NCI-H1048 (cell line): ENCODE data around the gene CDC7.

Source experiments
- DNase-seq: peaks from one replicate; lab custom pipeline; 2025; lab: John Stamatoyannopoulos, UW

The CDC7 gene

DNA sequence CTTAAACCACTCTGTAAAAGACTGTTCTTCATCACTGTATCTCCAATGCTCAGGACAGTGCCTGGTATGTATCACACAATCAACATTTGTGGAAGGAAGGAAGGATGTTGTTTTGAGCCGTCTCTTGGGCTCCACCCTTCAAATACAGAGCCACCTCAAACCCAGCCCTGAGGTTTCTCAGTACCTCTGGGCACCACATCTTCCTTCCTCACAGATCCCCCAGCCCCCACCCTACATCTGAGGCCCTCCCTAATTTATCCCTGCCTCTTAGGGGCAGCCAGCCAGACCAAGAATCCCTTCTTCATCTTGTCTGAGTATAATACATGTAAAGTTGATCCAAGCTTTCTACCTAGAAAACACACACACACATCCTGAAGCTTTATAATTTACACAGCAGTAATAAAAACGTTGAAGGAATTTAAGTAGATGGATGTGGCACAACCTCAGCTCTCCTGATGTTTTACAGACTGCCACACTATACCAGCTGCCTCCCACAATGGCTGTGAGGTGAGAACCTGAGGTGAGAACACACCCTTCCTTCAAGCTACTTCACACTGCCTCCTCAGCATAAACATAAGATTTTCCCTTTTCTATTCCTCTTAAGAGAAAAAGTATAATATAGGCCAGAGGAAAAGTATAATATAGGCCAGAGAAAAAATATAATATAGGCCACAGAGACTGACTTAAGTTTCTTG lies 48.5 kb downstream of the CDC7 start:
- no peak for DNase-seq

DNA sequence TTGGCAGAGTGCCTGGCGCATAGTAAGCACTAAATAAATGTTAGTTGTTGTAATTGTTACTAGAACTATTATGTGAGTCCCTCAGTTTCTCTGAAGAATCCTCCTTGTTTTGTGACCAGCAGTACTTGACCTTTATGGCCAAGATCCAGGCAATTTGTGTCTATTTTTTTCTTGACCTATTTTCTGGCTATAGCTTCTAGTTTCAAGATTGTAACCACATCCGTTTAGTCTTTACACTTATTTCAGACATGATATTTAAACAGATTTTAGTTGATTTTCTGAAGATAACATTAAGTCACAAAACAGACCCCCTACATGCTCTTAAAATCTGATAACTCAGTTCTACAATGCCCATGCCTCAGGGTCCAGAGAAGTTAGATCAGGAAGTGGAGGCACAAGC lies 50.3 kb downstream of the CDC7 start:
- DNase-seq, result no peak

DNA sequence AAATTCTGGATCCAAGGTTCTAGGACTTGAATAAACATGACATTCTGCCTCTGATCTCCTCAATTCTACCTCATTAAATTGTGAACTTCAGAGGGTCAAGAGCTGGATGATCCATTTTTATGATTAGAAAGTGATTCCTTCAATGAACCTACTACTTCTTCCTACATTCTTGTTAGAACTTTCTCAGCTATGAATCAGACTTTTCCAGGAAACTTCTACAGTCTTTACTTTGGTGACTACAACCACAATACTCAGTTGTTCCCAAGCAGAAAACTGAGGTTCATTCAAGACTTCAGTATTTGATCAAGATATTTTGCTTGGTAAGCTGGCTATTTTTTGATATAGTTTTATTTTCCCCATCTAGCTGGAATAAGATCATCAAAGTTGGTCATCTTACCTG lies 51.4 kb downstream of the CDC7 start:
- no peak for DNase-seq

- no peak for DNase-seq
Observed at GRCh38 chr1:91552596-91552995, 51.9 kb downstream of the CDC7 start.

- DNase-seq, result no peak
Observed at GRCh38 chr1:91553177-91553591, 52.5 kb downstream of the CDC7 start.

DNA sequence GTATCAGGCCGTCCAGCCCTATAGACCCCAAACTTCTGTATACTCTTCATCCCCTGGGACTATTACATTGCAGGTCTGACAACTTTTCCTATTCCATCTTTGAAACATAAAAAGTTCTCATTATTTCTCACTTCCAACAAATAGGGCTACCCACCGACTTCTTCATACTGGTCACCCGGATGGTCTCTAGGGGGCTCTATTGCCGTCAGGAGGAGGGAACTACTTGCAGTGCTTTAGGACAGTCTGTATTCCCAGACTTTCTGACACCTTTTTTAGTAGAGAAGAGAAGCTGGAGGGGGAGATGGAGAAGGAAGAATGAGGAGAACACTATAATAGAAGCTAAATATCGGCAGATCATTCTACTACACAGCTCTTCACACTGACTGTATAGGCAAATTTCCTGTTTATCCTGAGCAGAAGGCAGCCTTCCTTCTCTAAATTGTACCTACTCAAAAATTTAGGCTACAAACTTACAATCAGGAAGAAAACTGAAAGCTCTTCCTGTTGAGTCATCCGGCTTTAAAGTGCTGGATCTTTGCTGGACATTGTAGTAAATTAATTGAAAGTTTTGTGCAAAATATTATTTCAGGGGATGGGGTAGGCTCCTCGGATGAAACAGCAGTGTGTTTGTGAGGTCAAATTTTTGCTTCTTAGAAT lies 54.6 kb downstream of the CDC7 start:
- no peak for DNase-seq

- DNase-seq, result no peak
Observed at GRCh38 chr1:91555821-91556531, 55.3 kb downstream of the CDC7 start.

DNA sequence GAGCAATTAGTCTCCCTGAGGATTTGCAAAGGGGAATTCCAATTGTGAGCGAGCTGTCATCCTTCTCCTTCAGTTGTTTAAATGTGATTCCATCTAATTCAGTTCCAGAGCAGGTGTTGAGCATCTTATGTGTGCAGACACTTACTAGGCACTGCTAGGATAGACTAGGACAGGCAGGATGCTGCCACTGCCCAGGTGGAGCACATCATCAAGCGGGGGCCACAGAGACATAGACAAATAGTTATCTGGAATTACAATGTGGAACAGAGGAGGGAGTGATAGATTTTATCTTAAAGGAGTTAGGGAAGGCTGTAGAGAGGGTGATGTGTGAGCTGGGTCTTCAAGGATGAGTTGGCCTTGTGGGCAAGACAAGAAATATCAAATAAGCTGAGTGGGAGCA lies 55.9 kb downstream of the CDC7 start:
- DNase-seq, result no peak

DNA sequence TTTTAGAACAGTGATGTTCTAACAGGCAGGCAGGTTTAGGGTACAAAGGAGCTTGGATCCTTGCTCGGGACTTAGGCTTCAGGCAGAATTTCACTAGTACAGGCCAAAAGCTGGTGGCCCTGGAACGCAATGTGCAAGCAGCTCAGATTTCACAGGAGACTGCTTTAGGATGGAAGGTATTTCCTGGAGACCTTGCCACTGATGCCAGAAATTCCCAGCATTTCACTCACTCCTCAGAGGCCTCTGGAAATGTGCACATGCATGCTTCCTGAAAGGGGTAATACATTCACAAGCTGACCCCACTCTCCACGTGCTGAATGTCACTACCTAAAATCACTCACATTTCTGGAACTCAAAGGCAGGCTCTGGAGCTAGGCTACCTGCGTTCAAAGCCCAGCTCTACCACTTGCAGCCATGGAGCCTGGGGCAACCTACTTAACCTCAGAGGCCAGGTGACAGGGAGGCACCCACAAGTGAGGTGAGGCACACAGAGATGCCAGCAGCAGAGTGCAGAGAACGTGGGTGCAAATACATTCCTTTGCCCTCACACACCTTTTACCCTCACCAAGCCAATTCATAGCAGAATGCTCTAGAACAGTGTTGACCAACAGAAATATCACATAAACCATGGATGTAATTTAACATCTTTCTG lies 56.5 kb downstream of the CDC7 start:
- DNase-seq, result no peak

DNA sequence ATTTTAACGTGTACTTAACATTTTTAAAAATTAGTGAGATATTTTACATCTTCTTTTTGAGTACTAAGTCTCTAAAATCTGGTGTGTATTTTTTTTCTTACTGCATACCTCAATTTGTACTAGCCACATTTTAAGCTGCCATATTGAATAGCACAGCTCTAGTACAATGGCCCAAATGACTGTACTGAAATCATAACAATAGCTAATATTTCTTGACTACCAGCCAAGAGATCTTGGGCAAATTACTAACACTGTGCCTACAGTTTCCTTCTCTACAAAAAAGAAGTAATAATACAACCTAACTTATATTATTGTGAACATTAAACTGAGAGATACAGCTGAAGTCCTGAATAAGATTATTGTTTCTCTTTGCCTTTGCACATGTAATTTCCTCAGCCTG lies 57.2 kb downstream of the CDC7 start:
- DNase-seq, result no peak

- no peak for DNase-seq
Observed at GRCh38 chr1:91559046-91559750, 58.5 kb downstream of the CDC7 start.

GRCh38 chr1:91559838-91560565 lies 59.4 kb downstream of the CDC7 start:
- DNase-seq, result no peak

DNA sequence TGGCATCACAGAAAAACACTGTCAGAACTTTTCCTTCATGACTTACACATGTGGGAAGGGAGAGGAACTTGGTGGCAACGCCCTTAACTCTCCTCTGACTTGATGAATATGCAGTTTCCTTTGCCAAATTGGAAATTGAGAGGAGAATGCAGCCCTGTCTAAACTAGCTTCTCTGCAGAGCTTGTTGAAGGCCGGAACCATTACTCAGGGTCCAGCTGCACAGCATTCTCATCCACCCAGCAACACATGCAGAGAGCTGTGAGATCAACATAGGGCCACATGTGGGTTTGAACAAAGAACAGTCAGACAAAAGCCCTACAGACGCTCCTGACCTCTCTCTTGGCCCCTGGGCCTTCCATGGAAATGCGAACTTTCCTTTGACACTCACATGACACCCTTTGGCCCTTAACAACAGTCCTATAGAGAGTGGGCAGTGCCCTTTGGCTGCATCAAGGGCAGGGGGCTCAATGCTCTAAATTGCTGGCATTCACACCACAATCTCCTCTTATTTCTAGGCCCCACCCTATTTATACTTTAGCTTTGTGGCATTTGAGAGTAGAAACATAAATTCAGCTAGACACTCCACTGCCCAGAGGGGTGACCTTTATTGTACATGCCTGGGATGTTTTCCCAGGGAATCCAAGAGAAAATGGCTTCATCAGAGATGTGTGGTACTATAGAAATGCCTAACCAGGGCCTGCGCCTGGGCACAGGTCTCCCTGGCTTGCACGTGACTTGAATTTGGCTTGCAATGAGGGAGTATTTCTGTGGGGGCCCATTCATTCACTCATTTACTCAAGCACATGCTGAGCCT lies 64.4 kb downstream of the CDC7 start:
- DNase-seq, result no peak

- no peak for DNase-seq
Observed at GRCh38 chr1:91567583-91567982, 66.9 kb downstream of the CDC7 start.

- no peak for DNase-seq
Observed at GRCh38 chr1:91568261-91568660, 67.6 kb downstream of the CDC7 start.

GRCh38 chr1:91569411-91570119 lies 68.9 kb downstream of the CDC7 start:
- DNase-seq, result no peak

DNA sequence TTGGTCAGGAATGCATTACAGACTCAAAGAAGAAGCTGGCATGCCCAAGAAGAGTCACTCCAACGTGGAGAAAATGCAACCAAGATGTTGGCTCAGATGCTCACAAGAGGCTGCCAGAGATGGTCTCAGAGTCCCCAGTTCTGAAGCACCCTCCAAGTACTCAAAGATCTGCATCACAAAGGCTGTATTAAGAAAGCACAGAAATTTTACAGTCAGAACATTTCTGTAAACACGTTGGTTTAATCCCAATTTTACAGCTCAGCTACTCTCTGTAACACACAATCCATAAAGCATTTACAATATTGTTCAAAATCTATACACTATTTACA lies 69.4 kb downstream of the CDC7 start:
- DNase-seq, result no peak

DNA sequence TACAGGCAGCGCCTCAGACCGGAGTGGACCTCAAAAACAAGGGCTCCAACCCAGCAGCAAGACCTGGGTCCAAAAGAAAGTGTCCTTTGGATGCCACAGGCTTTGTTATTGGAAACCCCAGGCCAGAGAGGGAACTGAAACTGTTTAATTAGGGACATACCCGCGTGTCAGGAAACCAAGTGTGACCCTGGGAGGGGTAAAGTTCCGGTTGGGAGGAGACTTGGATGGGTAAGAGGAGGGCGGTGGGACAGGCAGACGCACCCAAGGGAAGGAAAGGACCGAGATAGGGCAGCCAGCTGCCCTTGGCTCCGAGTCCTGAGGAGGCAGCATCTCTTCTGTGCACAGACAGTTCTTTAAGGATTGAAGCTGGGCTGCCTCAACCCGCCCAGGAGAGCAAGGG lies 71.4 kb downstream of the CDC7 start:
- DNase-seq, result no peak
